Skin epidermis (tissue), 12 donors: ENCODE results near the gene PRSS38.
A peak's percentile ranks its signal among the peaks of the same experiment; 100 is the strongest.

Experiments
- H3K27ac ChIP-seq, 21 experiments: fragments of 200-600 bp; sonication (generic) in 11 of 21; one replicate each; pipeline ENCODE4 v1.5.0; 2020; ENCODE audit warnings: mild to moderate bottlenecking in 3 of 21, inconsistent platforms in 2 of 21, moderate library complexity in 2 of 21
- H3K4me3 ChIP-seq, 7 experiments: fragments of 200-600 bp; sonication (generic) in 2 of 7; one replicate each; pipeline ENCODE4 v1.5.0; 2020; ENCODE audit warnings: inconsistent platforms in 2 of 7, mild to moderate bottlenecking in 2 of 7, moderate library complexity in 1 of 7

Gene PRSS38

GRCh38 chr1:227815468-227816409 lies at the start of gene PRSS38:
TSS of gene PRSS38 (plus strand) at chr1:227815675. CDS start at chr1:227815717, 42 bp downstream.
- no peak within 1 kb of the TSS for H3K4me3 ChIP-seq
- no peak within 1 kb of the TSS for H3K27ac ChIP-seq

DNA sequence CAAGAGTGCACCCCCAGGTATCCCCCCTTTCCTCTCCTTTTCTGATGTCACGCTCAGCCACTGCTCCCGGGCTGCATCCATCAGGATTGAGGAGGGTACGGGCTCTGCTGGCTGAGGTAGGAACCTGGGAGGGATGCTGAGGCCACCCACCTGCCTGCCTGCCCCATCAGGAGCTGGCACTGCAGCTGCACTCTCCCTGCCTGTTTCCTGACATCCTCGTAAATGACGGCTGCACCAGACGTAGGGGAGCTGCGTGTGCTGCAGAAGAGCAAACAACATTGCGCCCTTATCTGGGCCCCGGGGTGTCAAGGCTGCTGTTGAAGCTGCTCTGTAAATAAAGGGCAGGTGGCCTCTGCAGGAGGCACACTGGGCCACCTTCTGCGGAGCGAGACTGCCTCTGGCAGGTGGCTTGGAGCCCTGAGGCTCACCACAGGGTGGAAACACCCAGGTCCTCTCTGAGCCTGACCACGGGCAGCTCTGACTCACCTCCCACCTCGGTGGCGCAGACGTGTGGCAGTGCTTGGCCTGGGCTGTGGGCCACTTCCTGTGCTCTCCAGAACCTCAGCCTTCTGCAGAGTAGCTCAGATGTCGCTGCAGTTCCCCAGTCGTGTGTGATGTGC lies 49.4 kb upstream of the PRSS38 start:
- Histone ChIP-seq H3K4me3 (no peak overlapping the region), H3K27ac (peak overlapping the region in 12 of 21 experiments; percentile 14 to 89 (median 67))

GRCh38 chr1:227766653-227767277 lies 48.7 kb upstream of the PRSS38 start:
- Histone ChIP-seq H3K4me3 (no peak overlapping the region), H3K27ac (peak overlapping the region in 14 of 21 experiments; percentile 11 to 89 (median 46))

DNA sequence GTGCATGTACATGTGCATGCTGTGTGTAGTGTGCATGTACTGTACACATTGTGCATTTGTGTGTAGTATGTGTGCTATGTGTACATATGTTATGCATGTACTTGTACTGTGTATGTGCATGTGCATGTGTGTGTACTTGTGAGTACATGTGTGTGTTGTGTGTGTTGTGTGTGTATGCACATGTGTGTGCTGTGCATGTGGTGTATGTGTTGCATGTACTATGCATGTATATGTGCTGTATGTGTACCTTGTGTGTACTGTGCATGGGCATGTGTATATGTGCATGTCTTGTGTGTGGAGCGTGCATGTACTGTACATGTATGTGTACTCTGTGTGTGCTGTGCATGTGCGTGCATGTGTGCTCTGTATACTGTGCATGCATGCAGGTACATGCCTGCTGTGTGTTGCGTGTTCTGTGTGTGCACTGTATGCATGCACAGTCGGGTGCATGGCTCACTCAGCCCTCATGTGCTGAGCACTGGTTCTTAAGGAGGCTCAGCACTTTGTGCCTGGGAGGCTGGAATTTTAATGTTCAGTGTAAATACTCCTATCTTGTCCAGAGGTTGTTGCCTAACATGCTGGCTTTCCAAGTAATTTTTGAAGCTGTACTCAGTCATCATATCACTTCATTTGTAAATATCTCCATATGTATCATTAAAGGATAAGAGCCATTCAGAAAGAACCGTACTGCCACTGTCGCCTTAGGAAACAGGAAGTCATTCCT lies 47.9 kb upstream of the PRSS38 start:
- no peak overlapping the region for H3K4me3 ChIP-seq

DNA sequence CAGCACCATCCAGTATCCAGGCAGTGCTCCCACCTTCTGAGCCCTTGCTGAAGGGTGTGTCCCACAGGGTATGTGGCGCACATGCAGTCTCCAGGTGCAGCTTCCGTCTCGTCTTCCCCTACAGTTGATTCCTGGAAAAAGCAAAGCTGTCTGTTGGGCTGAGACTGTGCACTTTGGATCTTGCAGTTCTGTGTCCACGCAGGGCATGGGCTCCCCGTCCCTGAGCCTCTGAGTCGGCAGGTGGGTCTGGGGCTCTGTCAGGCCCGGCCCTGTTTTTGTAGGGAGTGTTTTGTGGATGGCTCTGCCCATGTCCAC lies 47.4 kb upstream of the PRSS38 start:
- Histone ChIP-seq H3K4me3 (no peak overlapping the region), H3K27ac (peak overlapping the region in 2 of 21 experiments; percentile 7 to 42)

More for the DNA sequence above, 47.9 kb upstream of the PRSS38 start:
- peak overlapping the region in 8 of 21 experiments; percentile 38 to 89 (median 66) for H3K27ac ChIP-seq

GRCh38 chr1:227768640-227769039 lies 46.8 kb upstream of the PRSS38 start:
- Histone ChIP-seq H3K27ac (peak overlapping the region in 1 of 21 experiments; percentile 42), H3K4me3 (no peak overlapping the region)

GRCh38 chr1:227769047-227769935 lies 46.2 kb upstream of the PRSS38 start:
- no peak overlapping the region for H3K4me3 ChIP-seq
- peak overlapping the region in 1 of 21 experiments; percentile 5 for H3K27ac ChIP-seq

GRCh38 chr1:227769936-227770494 lies 45.5 kb upstream of the PRSS38 start:
- Histone ChIP-seq H3K27ac (peak overlapping the region in 1 of 21 experiments; percentile 5), H3K4me3 (no peak overlapping the region)

- Histone ChIP-seq H3K27ac (no peak overlapping the region), H3K4me3 (no peak overlapping the region)
Observed at GRCh38 chr1:227770812-227771211, 44.7 kb upstream of the PRSS38 start.

DNA sequence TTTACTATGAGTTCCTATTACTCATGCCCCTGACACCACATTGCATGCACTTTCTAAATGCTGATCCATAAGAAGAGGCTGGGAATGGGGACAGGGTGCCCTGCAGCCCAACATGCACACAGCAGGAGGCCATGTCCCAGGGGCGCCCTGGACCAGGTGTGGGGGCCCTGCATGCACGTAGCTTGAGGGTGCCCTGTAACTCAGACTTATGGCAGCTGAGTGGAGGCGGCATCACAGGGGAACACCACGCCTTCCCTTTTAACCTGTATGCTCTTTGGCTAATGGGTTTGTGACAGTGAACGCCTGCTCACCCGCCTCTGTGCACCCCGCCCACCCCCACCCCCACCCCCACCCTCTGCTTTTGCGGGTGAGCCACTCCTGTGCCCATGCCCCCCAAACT lies 44.1 kb upstream of the PRSS38 start:
- H3K27ac ChIP-seq: no peak overlapping the region

DNA sequence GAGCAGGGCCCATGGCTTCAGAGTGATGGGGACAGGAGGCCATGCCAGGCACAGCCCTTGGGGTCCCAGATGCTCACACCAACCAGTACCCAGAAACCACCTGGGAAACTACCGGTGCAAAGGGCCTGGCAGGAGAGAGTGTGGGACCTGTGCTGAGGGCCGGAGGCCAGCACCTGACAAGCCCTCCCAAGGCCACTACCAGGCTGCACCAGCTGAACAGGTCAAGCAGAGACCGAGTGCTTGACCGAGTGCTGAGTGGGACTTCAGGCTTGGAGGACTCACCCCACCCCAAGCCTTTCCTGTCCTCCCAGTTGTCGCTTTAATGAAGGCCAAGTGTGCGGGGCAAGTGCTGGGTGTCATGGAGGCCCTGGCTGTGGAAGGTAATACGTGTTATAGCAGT lies 43.7 kb upstream of the PRSS38 start:
- no peak overlapping the region for H3K27ac ChIP-seq
- no peak overlapping the region for H3K4me3 ChIP-seq

More for the DNA sequence above, 44.1 kb upstream of the PRSS38 start:
- no peak overlapping the region for H3K4me3 ChIP-seq

- H3K27ac ChIP-seq: peak overlapping the region in 2 of 21 experiments; percentile 13 to 73
- H3K4me3 ChIP-seq: no peak overlapping the region
Observed at GRCh38 chr1:227773558-227773957, 41.9 kb upstream of the PRSS38 start.

DNA sequence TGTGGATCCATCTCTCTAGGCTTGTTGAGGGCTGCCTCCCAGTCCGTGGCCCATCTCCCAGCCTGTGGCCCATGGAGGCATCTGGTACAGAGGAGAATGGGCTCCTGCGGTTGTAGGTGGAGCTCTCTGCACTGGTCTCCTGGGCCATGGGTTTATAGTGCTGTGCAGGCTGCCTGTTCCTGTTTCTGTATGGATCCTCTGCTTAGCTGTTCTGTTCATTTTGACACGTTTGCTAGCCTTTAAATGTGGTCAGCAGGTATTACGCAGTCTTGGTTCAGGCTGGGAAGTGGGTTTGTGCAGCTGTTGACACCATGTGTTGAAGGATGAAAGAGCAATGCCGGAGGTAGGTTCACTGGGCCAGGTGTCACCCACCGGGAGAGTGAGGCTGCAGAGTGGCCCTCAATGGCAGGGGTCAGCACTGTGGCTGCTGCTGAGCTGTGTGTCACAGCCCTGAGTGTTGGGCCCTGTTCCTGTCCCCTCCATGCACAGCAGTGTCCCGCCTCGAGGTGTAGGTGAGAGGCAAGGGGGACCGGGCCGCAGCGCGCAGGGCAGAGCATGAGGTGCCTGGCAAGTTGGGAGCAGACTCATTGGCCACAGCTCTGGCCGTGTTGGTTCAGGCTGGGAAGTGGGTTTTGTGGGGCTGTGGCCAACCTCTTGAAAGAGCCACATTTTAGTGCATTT lies 41.3 kb upstream of the PRSS38 start:
- Histone ChIP-seq H3K27ac (peak overlapping the region in 3 of 21 experiments; percentile 13 to 73 (median 52)), H3K4me3 (no peak overlapping the region)

- H3K4me3 ChIP-seq: no peak overlapping the region
- H3K27ac ChIP-seq: peak overlapping the region in 3 of 21 experiments; percentile 12 to 73 (median 45)
Observed at GRCh38 chr1:227774821-227775661, 40.4 kb upstream of the PRSS38 start.

DNA sequence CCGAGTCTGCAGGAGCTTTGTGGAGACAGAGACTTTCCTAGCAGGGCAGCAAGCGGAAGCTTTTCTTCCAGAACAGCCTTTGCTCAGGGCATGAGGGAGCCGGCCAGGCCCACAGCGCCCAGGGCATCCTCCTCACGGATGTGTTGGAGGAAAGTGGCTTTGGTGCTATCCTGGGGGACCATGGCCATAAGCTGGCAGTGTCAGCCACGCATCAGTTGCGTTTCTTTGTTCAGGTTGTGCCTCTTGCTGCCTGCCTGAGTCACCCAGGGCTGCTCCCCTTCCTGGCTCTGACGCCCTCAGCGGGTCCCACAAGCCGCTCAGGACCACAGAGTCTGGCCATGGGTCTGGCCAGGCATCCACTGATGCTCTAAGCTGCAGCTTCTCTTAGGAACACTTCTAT lies 39.6 kb upstream of the PRSS38 start:
- Histone ChIP-seq H3K4me3 (no peak overlapping the region), H3K27ac (peak overlapping the region in 4 of 21 experiments; percentile 4 to 51 (median 32))

- Histone ChIP-seq H3K4me3 (no peak overlapping the region), H3K27ac (peak overlapping the region in 2 of 21 experiments; percentile 18 to 45)
Observed at GRCh38 chr1:227776331-227776771, 39.1 kb upstream of the PRSS38 start.

- no peak overlapping the region for H3K4me3 ChIP-seq
- no peak overlapping the region for H3K27ac ChIP-seq
Observed at GRCh38 chr1:227777156-227777555, 38.3 kb upstream of the PRSS38 start.
